Smooth muscle cell (in vitro differentiated cells): ENCODE results near the gene LINGO3. TPM values are rescaled to one million over a fixed set of nuclear protein-coding genes. Genes with fewer than 3 reads are reported as not detected.

Source experiments
- DNase-seq: peaks from one replicate; lab custom pipeline; 2025; ENCODE audit not compliant: unreplicated experiment; lab: John Stamatoyannopoulos, UW
- H2AFZ ChIP-seq: fragments of 200-600 bp; sonication (generic); 2 replicates; pipeline ENCODE4 v1.6.0; 2016; ENCODE audit warnings: antibody characterized with exemption, low read depth, mild to moderate bottlenecking
- H3F3A ChIP-seq: fragments of 200-600 bp; sonication (generic); 2 replicates; pipeline ENCODE4 v1.6.0; 2017; ENCODE audit warnings: antibody characterized with exemption, low read depth
- H3K27ac ChIP-seq: fragments of 200-600 bp; sonication (generic); 2 replicates; pipeline ENCODE4 v1.5.1; 2016; ENCODE audit warnings: low read depth, mild to moderate bottlenecking
- H3K27me3 ChIP-seq: fragments of 200-600 bp; sonication (generic); 2 replicates; pipeline ENCODE4 v1.6.1; 2016; ENCODE audit warnings: low read depth, mild to moderate bottlenecking
- H3K36me3 ChIP-seq: fragments of 200-600 bp; sonication (generic); 2 replicates; pipeline ENCODE4 v1.5.1; 2016; ENCODE audit warnings: low read depth
- H3K4me1 ChIP-seq: fragments of 200-600 bp; sonication (generic); 2 replicates; pipeline ENCODE4 v1.5.1; 2016; ENCODE audit warnings: low read depth
- H3K4me2 ChIP-seq: fragments of 200-600 bp; sonication (generic); 2 replicates; pipeline ENCODE4 v1.6.0; 2016; ENCODE audit warnings: mild to moderate bottlenecking
- H3K4me3 ChIP-seq: fragments of 200-600 bp; sonication (generic); 2 replicates; pipeline ENCODE4 v1.5.1; 2016; ENCODE audit warnings: mild to moderate bottlenecking
- H3K79me2 ChIP-seq: fragments of 200-600 bp; sonication (generic); 2 replicates; pipeline ENCODE4 v1.6.0; 2016; ENCODE audit warnings: low read depth, mild to moderate bottlenecking
- H3K9ac ChIP-seq: fragments of 200-600 bp; sonication (generic); 2 replicates; pipeline ENCODE4 v1.6.0; 2016; ENCODE audit warnings: low read depth
- H3K9me3 ChIP-seq: fragments of 200-600 bp; sonication (generic); replicated peaks from 2 replicates; pipeline ENCODE4 v1.5.1; 2016; ENCODE audit warnings: low read depth
- H4K20me1 ChIP-seq: fragments of 200-600 bp; sonication (generic); 2 replicates; pipeline ENCODE4 v1.6.0; 2016; ENCODE audit warnings: low read depth
- WGBS: methylation state at CpG from one replicate; pipeline ENCODE4 v1.1.7; 2016; ENCODE audit warnings: low lambda C conversion rate; 5-methylcytosine and 5-hydroxymethylcytosine counted together
- polyA plus RNA-seq: library from polyadenylated mRNA; unstranded; fragments of >200 nt; fragmentation: Nextera tagmentation; extraction: Ambion mirVana; gene quantifications from 2 replicates; pipeline ENCODE4 v1.2.1, GENCODE V29; 2016
- total RNA-seq: library from RNA; depleted of rRNA; stranded (reverse); fragments of >200 nt; gene quantifications from 2 replicates; pipeline ENCODE4 v1.2.3, GENCODE V29; 2014
- TF ChIP-seq, protein P1 (sequence below): fragments of 200-600 bp; sonication (generic); IDR thresholded peaks from 2 replicates; pipeline ENCODE4 v1.5.1; 2017; ENCODE audit warnings: borderline replicate concordance, mild to moderate bottlenecking, antibody characterized with exemption; ENCODE audit not compliant: insufficient read depth, poor library complexity, severe bottlenecking

The LINGO3 gene
- total and polyA plus RNA-seq, 2 experiments from 2014 or later, result 0.31 TPM; not detected in 1

DNA sequence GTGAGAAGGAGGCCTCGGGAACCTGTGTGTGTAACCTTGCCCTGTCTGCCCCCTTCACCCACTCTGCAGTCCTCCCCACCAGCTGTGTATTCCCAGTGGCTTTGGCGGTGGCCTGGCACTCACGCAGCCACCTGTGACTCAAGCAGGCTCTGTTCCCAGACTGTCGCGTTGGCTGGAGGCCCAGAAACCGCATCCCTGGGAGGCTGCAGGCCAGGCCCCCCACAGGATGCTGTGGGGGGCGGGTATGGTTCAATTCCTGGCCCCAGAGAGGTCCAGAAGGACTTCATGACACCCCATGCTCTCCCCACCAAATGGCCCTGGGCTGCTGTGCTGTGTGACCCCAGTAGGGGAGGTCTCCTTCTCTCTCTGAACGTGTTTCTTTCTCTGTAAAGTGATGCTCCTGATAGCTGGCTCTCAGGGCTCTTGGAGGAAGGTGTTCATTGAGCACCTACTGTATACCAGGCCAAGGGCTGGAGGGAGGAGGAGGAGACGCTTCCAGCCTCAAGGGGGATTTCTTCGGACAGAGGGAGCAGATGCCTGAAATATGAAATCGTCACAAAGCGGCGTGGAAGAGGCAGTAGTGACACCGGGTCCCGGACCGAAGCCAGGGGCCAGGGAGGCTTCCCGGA, 1.9 kb upstream of the LINGO3 start:
- Histone ChIP-seq H2AFZ (no peak overlapping the region), H3K9me3 (no peaks in the 10 kb centered on the region), H3K36me3 (no peaks in the 10 kb centered on the region), H4K20me1 (no peaks in the 10 kb centered on the region), H3K4me2 (no peak overlapping the region), H3K27ac (no peak overlapping the region), H3K9ac (no peak overlapping the region), H3F3A (no peaks in the 10 kb centered on the region), H3K27me3 (peaks cover 16% of the 10 kb centered on the region), H3K79me2 (no peaks in the 10 kb centered on the region), H3K4me3 (no peak overlapping the region), H3K4me1 (no peaks in the 10 kb centered on the region)
- 79% methylated on average over 17 of the region's 17 CpGs for WGBS
- DNase-seq, result no peak
- TF ChIP-seq, protein P1, sequence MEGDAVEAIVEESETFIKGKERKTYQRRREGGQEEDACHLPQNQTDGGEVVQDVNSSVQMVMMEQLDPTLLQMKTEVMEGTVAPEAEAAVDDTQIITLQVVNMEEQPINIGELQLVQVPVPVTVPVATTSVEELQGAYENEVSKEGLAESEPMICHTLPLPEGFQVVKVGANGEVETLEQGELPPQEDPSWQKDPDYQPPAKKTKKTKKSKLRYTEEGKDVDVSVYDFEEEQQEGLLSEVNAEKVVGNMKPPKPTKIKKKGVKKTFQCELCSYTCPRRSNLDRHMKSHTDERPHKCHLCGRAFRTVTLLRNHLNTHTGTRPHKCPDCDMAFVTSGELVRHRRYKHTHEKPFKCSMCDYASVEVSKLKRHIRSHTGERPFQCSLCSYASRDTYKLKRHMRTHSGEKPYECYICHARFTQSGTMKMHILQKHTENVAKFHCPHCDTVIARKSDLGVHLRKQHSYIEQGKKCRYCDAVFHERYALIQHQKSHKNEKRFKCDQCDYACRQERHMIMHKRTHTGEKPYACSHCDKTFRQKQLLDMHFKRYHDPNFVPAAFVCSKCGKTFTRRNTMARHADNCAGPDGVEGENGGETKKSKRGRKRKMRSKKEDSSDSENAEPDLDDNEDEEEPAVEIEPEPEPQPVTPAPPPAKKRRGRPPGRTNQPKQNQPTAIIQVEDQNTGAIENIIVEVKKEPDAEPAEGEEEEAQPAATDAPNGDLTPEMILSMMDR, result no peak

DNA sequence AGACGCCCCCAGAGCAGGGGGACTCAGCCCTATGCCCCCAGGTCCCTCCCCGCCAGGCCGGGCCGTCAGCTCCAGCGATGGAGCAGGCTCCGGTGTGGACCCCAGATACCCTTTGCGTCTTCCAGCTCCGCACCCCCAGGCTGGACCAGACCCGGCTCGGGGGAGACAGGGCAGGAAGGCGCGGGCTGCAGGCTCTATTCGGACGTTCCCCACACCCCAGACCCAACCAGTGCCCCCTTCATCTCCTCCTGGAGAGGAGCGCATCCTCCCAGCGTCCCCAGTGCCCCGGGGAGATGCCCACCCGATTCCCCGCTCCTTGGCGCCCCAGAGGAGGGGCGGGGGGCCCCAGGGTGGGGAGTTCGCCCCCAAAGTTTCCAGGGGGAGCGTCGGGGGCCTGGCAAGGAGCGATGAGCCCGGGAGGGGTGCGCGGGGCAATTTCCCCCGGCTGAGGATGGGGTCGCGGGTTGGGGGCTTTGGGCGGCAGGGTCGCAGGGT, 389 bp downstream of the LINGO3 start:
- Histone ChIP-seq H3K4me1 (no peaks in the 10 kb centered on the region), H3K4me3 (no peak overlapping the region), H3K9me3 (no peaks in the 10 kb centered on the region), H2AFZ (no peak overlapping the region), H3K79me2 (no peaks in the 10 kb centered on the region), H3K4me2 (no peak overlapping the region), H3K9ac (no peak overlapping the region), H3K36me3 (no peaks in the 10 kb centered on the region), H3K27ac (no peak overlapping the region), H3K27me3 (peaks cover 16% of the 10 kb centered on the region), H3F3A (no peaks in the 10 kb centered on the region), H4K20me1 (no peaks in the 10 kb centered on the region)
- TF ChIP-seq, protein P1, result no peak
- no peak for DNase-seq
- WGBS, result 79% methylated on average over 7 of the region's 33 CpGs

DNA sequence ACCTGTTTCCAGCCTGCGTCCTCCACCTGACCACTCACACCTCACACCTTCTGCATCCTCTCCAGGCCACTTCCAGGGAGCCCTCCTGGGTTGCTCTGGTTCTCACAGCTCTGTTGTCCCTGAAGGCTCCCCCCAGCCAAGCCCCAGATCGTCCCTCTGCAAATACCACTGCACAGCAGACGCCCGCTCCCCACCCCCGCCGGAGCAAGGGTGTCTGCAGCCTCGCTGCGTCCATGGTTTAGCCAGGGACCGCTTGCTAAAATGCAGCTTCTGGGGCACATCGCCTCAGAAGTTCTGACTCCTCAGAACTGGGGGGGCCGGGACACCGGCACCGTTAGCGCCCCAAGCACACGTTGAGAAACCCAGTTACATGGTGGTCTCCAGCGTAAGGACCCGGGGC, 983 bp downstream of the LINGO3 start:
- H3K36me3 ChIP-seq, result no peaks in the 10 kb centered on the region
- no peak overlapping the region for H2AFZ ChIP-seq
- TF ChIP-seq, protein P1, result no peak
- no peaks in the 10 kb centered on the region for H3K9me3 ChIP-seq
- no peak overlapping the region for H3K4me3 ChIP-seq
- no peaks in the 10 kb centered on the region for H4K20me1 ChIP-seq
- DNase-seq, result no peak
- no peaks in the 10 kb centered on the region for H3K4me1 ChIP-seq
- no peak overlapping the region for H3K4me2 ChIP-seq
- no peaks in the 10 kb centered on the region for H3K79me2 ChIP-seq
- H3F3A ChIP-seq, result no peaks in the 10 kb centered on the region
- WGBS, result 82% methylated on average over 16 of the region's 17 CpGs
- no peak overlapping the region for H3K27ac ChIP-seq
- H3K9ac ChIP-seq, result no peak overlapping the region
- peaks cover 16% of the 10 kb centered on the region for H3K27me3 ChIP-seq

DNA sequence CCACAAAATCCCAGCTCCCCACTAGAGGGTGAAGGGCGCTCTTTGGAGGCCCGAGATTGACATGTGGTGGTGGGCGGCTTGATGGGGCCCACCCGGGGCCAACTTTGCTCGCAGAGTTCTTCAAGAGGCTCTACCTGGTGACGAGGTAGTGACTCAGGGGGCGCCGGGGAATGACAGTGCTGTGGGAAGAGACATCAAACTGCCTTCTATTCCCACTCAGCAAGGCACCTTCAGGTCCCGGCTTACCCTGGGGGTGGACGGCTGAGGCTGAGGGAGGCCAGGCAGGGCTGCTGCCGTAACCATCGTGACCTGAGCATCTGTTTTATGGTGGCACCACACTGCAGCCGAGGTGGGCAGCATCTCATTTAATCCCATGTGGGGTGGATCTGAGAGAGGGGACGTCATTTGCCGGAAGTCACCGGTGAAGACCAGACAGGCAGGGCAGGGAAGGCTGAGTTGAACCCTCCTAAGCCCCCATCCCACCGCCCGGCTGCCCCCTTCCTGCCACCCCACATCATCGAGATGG, 1.6 kb downstream of the LINGO3 start:
- TF ChIP-seq, protein P1, result no peak
- Histone ChIP-seq H3K36me3 (no peaks in the 10 kb centered on the region), H3K4me3 (no peak overlapping the region), H3K4me2 (no peak overlapping the region), H3F3A (no peaks in the 10 kb centered on the region), H3K4me1 (no peaks in the 10 kb centered on the region), H3K27me3 (peaks cover 16% of the 10 kb centered on the region), H3K9me3 (no peaks in the 10 kb centered on the region), H3K27ac (no peak overlapping the region), H3K9ac (no peak overlapping the region), H4K20me1 (no peaks in the 10 kb centered on the region), H3K79me2 (no peaks in the 10 kb centered on the region), H2AFZ (no peak overlapping the region)
- DNase-seq, result no peak
- 87% methylated on average over 19 of the region's 19 CpGs for WGBS
